ENCODE measurements around the gene SELENOH.

Gene SELENOH

DNA sequence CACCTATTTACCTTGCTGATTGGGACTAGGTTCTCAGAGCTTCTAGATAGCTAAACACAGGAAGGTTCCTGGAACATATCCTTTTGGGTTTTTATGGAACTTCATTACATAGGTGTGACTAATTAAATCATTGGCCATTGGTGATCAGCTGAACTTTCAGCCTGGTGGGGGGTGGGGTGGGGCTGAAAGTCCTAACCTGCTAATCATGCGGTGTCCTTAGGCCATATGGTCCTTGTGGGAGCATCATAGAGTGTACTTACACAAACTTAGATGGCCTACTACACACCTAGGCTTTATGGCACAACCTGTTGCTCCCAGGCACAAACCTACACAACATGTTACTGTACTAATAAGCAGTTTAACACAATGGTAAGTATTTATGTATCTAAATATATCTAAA, 8.6 kb upstream of the SELENOH start:
- CTCF ChIA-PET, result interaction anchor here (0.9 to 1.6 kb wide), 2 partner anchors 8 to 68 kb away, joined by 3 to 6 read pairs; partner anchors contain the start of gene SELENOH
- Histone ChIP-seq H3K36me3 (ENCODE audit: control insufficient read depth in 2 of 2, insufficient read depth in 1 of 2, low read length in 2 of 2) (peaks cover 0 to 6% of the 10 kb centered on the region in 2 experiments; a peak in 2 of 3 replicates), H3K27ac (ENCODE audit: extremely low read depth, low read depth, low read length) (no peak overlapping the region), H3K4me3 (ENCODE audit: low read depth, low read length) (no peak overlapping the region), H3K4me1 (ENCODE audit: control insufficient read depth, insufficient read depth, low read length) (no peaks in the 10 kb centered on the region), H3K9me3 (ENCODE audit: control insufficient read depth, insufficient read depth, low read depth, low read length) (no peaks in the 10 kb centered on the region)
- TF ChIP-seq SCRT1 (tag by site-specific recombination; IDR thresholded peaks at IDR 0.05; ENCODE audit: borderline replicate concordance) (peak; percentile 44; the same call in 1 of the 2 replicates), ZFP37 (tag by site-specific recombination; IDR thresholded peaks at IDR 0.05) (no peak), ZNF174 (tag by site-specific recombination; IDR thresholded peaks at IDR 0.05) (no peak), SCRT2 (tag by site-specific recombination; IDR thresholded peaks at IDR 0.05) (peak; percentile 77), ZNF768 (tag by site-specific recombination; IDR thresholded peaks at IDR 0.05) (no peak), MEIS1 (CRISPR knock-in tag; IDR thresholded peaks at IDR 0.05; ENCODE audit: borderline replicate concordance) (no peak), ZNF571 (tag by site-specific recombination; IDR thresholded peaks at IDR 0.05) (no peak), ZNF19 (tag by site-specific recombination; IDR thresholded peaks at IDR 0.05; ENCODE audit: low read depth) (no peak), ZNF202 (tag by site-specific recombination; IDR thresholded peaks at IDR 0.05; ENCODE audit: borderline replicate concordance) (no peak)
- TF ChIP-seq, protein P1, sequence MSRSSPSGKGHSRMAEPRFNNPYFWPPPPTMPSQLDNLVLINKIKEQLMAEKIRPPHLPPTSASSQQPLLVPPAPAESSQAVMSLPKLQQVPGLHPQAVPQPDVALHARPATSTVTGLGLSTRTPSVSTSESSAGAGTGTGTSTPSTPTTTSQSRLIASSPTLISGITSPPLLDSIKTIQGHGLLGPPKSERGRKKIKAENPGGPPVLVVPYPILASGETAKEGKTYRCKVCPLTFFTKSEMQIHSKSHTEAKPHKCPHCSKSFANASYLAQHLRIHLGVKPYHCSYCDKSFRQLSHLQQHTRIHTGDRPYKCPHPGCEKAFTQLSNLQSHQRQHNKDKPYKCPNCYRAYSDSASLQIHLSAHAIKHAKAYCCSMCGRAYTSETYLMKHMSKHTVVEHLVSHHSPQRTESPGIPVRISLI (tag by site-specific recombination; IDR thresholded peaks at IDR 0.05), result no peak
- TF ChIP-seq, protein P2, sequence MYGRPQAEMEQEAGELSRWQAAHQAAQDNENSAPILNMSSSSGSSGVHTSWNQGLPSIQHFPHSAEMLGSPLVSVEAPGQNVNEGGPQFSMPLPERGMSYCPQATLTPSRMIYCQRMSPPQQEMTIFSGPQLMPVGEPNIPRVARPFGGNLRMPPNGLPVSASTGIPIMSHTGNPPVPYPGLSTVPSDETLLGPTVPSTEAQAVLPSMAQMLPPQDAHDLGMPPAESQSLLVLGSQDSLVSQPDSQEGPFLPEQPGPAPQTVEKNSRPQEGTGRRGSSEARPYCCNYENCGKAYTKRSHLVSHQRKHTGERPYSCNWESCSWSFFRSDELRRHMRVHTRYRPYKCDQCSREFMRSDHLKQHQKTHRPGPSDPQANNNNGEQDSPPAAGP (tag by site-specific recombination; IDR thresholded peaks at IDR 0.05), result no peak
- POLR2A ChIA-PET, result no interaction called here

DNA sequence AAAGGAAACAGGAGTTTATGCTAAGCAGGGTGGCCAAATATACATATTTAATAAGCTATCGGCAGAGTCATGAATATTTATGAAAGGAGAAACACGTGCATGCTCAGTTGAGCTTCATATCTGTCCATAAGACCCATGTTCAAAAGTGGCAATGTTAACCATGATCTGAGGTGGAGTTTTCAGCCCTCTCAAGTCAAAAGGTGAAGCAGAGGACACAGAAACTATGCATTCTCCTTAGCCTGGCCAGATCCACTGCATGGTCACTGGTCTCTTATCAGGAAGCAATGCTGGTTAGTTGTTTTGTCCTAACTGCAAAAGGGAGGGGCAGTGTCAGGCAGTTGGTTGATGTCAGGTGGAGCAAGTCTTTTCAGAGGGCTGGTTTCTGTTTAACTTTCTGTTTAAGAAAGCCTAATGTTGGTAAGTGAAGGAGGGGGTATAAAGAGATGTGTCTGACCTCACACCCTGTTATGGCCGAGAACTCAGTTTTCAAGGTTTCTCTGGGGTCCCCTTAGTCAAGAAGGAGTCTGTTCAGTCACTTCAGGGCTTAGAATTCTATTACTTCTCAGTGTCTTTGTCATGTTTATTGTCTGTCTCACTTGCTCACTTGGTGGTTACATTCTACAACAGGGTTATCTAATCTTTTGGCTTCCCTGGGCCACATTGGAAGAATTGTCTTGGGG, 5.5 kb upstream of the SELENOH start:
- ChIA-PET CTCF (interaction anchor here (1.2 kb wide), 1 partner anchor 16 kb away, joined by 3 read pairs; the partner anchor contains the start of gene BTBD18), POLR2A (interaction anchor here (0.8 to 1.4 kb wide), 2 partner anchors 8 to 9 kb away, joined by 3 to 5 read pairs; no protein-coding TSS in a partner anchor)
- Histone ChIP-seq H3K36me3 (ENCODE audit: control insufficient read depth in 2 of 2, insufficient read depth in 1 of 2, low read length in 2 of 2) (peaks cover 0 to 35% of the 10 kb centered on the region in 2 experiments; a peak in 2 of 3 replicates), H3K9me3 (ENCODE audit: control insufficient read depth, insufficient read depth, low read depth, low read length) (no peaks in the 10 kb centered on the region), H3K4me1 (ENCODE audit: control insufficient read depth, insufficient read depth, low read length) (no peaks in the 10 kb centered on the region), H3K27ac (ENCODE audit: extremely low read depth, low read depth, low read length) (no peak overlapping the region), H3K4me3 (ENCODE audit: low read depth, low read length) (no peak overlapping the region)
- TF ChIP-seq ZNF777 (tag by site-specific recombination; IDR thresholded peaks at IDR 0.05; ENCODE audit: borderline replicate concordance), result no peak
- no peak for TF ChIP-seq GLIS1 (tag by site-specific recombination; IDR thresholded peaks at IDR 0.05)
- TF ChIP-seq ZNF354C (tag by site-specific recombination; IDR thresholded peaks at IDR 0.05; ENCODE audit: borderline replicate concordance, low read depth), result no peak
- TF ChIP-seq ZBTB1 (tag by site-specific recombination; IDR thresholded peaks at IDR 0.05), result no peak
- no peak for TF ChIP-seq ZNF366 (tag by site-specific recombination; conservative IDR thresholded peaks at IDR 0.05)
- TF ChIP-seq ZEB2 (tag by site-specific recombination; IDR thresholded peaks at IDR 0.05), result no peak
- TF ChIP-seq ZNF292 (tag by site-specific recombination; IDR thresholded peaks at IDR 0.05; ENCODE audit: borderline replicate concordance, low read depth), result no peak
- no peak for TF ChIP-seq ZNF140 (tag by site-specific recombination; IDR thresholded peaks at IDR 0.05)
- no peak for TF ChIP-seq ZNF610 (tag by site-specific recombination; IDR thresholded peaks at IDR 0.05; ENCODE audit: borderline replicate concordance)
- no peak for TF ChIP-seq ZNF221 (tag by site-specific recombination; IDR thresholded peaks at IDR 0.05; ENCODE audit: borderline replicate concordance)
- TF ChIP-seq, protein P3, sequence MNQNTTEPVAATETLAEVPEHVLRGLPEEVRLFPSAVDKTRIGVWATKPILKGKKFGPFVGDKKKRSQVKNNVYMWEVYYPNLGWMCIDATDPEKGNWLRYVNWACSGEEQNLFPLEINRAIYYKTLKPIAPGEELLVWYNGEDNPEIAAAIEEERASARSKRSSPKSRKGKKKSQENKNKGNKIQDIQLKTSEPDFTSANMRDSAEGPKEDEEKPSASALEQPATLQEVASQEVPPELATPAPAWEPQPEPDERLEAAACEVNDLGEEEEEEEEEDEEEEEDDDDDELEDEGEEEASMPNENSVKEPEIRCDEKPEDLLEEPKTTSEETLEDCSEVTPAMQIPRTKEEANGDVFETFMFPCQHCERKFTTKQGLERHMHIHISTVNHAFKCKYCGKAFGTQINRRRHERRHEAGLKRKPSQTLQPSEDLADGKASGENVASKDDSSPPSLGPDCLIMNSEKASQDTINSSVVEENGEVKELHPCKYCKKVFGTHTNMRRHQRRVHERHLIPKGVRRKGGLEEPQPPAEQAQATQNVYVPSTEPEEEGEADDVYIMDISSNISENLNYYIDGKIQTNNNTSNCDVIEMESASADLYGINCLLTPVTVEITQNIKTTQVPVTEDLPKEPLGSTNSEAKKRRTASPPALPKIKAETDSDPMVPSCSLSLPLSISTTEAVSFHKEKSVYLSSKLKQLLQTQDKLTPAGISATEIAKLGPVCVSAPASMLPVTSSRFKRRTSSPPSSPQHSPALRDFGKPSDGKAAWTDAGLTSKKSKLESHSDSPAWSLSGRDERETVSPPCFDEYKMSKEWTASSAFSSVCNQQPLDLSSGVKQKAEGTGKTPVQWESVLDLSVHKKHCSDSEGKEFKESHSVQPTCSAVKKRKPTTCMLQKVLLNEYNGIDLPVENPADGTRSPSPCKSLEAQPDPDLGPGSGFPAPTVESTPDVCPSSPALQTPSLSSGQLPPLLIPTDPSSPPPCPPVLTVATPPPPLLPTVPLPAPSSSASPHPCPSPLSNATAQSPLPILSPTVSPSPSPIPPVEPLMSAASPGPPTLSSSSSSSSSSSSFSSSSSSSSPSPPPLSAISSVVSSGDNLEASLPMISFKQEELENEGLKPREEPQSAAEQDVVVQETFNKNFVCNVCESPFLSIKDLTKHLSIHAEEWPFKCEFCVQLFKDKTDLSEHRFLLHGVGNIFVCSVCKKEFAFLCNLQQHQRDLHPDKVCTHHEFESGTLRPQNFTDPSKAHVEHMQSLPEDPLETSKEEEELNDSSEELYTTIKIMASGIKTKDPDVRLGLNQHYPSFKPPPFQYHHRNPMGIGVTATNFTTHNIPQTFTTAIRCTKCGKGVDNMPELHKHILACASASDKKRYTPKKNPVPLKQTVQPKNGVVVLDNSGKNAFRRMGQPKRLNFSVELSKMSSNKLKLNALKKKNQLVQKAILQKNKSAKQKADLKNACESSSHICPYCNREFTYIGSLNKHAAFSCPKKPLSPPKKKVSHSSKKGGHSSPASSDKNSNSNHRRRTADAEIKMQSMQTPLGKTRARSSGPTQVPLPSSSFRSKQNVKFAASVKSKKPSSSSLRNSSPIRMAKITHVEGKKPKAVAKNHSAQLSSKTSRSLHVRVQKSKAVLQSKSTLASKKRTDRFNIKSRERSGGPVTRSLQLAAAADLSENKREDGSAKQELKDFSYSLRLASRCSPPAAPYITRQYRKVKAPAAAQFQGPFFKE (tag by site-specific recombination; IDR thresholded peaks at IDR 0.05; ENCODE audit: borderline replicate concordance), result no peak
- no peak for TF ChIP-seq ZNF394 (tag by site-specific recombination; IDR thresholded peaks at IDR 0.05; ENCODE audit: borderline replicate concordance)
- TF ChIP-seq SP7 (tag by site-specific recombination; IDR thresholded peaks at IDR 0.05), result no peak
- TF ChIP-seq ZSCAN30 (tag by site-specific recombination; IDR thresholded peaks at IDR 0.05), result no peak
- TF ChIP-seq, protein P4, sequence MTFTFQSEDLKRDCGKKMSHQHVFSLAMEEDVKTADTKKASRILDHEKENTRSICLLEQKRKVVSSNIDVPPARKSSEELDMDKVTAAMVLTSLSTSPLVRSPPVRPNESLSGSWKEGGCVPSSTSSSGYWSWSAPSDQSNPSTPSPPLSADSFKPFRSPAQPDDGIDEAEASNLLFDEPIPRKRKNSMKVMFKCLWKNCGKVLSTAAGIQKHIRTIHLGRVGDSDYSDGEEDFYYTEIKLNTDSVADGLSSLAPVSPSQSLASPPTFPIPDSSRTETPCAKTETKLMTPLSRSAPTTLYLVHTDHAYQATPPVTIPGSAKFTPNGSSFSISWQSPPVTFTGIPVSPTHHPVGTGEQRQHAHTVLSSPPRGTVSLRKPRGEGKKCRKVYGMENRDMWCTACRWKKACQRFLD (tag by site-specific recombination; IDR thresholded peaks at IDR 0.05), result no peak

Data from HEK293 (cell line).